Posterior vena cava (tissue), 2 donors: ENCODE measurements around the gene MAP7D3. TPM values are rescaled to one million over a fixed set of nuclear protein-coding genes. Genes with fewer than 3 reads are reported as not detected.

Experiments
- DNase-seq: peaks from one replicate; pipeline ENCODE4 v3.0.0-alpha.2; 2020; ENCODE audit warnings: low spot score
- intact Hi-C, 2 donors: fragments of 100-400 bp; cut with DNase I; formaldehyde crosslinking; loops; one replicate each; pipeline versions ENCODE4 v1.14.1 to v1.14.2; 2022 to 2023
- total RNA-seq, 2 donors: library from RNA; stranded (reverse); fragmentation: NEBNext Ultra II Directional; extraction: Animal tissue kit (Norgen Biotek cat#: 25700); gene quantifications; one replicate each; pipeline ENCODE4 v1.2.1, GENCODE V29; 2021
- donor health status: DM: yes; HTN: yes; CAD: no.
- donor health status: DM: yes; HTN: yes; CAD: no.

MAP7D3 gene
- total RNA-seq, 2 donors from 2014 or later, result 23.1 to 30.3 TPM

DNA sequence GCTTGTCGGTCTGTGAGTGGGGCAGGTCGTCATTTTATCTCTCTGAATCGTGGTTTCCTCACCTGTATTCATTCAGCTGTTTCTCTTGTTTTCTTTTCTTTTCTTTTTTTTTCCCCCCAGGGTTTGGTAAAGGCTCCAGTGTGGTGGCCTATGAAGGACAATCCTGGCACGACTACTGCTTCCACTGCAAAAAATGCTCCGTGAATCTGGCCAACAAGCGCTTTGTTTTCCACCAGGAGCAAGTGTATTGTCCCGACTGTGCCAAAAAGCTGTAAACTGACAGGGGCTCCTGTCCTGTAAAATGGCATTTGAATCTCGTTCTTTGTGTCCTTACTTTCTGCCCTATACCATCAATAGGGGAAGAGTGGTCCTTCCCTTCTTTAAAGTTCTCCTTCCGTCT is 41.4 kb downstream of the MAP7D3 start:
- intact Hi-C loops, result loop anchor here (5.0 to 10.0 kb wide), 3 partner anchors 37 to 182 kb away; no protein-coding TSS in a partner anchor
- no peak for DNase-seq

DNA sequence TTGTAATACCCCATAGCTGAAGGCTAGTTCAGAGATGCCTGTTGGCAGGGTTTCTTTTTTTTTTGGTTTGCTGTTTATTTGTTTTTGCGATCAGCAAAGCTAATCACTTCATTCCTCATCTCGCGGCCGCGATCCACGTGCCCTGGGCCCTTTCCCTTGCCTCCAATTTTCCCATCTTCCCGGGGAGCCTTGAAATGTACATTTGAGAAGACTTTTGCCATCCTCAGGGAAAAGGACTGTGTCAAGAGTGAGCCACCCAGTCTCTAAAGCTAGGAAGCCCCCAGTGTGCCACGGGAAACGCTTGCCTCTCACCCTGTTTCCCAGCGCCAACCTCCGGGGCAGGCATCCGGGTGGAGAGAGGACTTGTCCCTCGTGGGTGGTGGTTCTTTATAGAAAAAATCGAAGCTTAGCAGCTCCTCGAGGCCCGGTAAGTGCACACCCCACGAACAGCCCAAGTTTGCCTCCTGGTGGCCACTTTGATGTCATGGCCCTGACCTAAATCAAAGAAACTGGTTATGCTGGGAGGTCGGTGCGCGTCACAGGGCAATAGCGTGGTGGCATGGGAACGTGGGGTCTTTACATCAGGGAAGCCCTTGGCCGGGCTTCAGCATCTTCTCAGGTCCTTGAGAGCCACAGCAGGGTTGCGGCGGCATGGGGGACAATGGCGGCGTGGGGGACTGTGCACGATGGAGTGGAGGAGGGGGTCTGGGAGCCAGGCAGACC is 42.0 kb downstream of the MAP7D3 start:
- no peak for DNase-seq
- intact Hi-C loops, result loop anchor here (5.0 to 10.0 kb wide), 3 partner anchors 37 to 182 kb away; no protein-coding TSS in a partner anchor

DNA sequence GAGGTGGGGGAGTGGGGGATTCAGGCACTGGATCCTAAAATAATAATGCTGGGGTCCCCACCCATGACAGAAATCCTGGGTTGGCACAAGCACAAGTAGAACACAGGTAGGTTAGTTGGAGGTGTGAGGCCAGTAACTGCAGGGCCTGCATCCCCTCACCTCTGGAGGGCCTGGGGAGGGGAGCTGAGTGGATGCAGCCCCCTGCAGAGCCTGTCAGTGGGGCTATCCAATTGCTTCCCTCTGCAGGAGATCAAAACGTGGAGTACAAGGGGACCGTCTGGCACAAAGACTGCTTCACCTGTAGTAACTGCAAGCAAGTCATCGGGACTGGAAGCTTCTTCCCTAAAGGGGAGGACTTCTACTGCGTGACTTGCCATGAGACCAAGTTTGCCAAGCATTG is 43.7 kb downstream of the MAP7D3 start:
- intact Hi-C loops, result loop anchor here (5.0 to 10.0 kb wide), 3 partner anchors 35 to 180 kb away; no protein-coding TSS in a partner anchor
- DNase-seq, result no peak

DNA sequence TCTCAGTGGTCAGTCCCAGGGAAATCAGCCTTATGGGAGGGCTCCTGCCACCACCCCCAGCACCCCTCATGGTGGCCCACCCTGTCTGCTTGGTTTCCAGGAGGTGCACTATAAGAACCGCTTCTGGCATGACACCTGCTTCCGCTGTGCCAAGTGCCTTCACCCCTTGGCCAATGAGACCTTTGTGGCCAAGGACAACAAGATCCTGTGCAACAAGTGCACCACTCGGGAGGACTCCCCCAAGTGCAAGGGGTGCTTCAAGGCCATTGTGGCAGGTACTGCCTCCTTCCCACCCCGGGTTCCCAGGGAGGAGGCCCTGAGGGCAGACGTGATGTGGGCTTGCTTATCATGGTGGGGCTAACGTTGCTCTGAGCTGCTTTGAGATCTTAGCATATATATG is 44.3 kb downstream of the MAP7D3 start:
- intact Hi-C loops, result loop anchor here (5.0 to 10.0 kb wide), 3 partner anchors 35 to 180 kb away; no protein-coding TSS in a partner anchor
- DNase-seq, result no peak

DNA sequence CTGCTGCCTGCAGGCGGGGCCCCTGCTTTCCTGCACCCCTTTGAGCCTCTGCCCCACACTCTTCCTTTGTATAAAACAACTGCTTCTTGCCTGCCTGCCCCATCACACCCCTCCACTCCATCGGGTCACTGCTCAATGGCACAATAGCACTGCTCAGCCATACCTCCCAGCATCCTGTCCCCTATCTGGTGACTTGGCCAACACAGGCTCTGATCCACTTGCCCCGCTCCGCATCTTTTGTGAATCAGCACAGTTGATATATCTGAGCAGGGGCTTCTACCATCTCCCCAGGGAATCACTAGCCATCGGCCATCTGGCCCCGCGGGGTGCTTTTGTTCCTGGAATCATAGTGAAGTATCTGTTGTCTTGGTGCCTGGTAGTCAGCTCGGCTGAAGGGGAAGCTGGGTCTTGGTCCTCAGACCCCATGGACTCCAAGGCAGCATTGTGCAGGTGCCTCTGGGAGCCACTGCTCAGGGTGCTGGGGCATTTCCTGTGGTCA is 45.3 kb downstream of the MAP7D3 start:
- DNase-seq, result no peak
- intact Hi-C loops, result loop anchor here (5.0 to 10.0 kb wide), 3 partner anchors 34 to 179 kb away; no protein-coding TSS in a partner anchor

DNA sequence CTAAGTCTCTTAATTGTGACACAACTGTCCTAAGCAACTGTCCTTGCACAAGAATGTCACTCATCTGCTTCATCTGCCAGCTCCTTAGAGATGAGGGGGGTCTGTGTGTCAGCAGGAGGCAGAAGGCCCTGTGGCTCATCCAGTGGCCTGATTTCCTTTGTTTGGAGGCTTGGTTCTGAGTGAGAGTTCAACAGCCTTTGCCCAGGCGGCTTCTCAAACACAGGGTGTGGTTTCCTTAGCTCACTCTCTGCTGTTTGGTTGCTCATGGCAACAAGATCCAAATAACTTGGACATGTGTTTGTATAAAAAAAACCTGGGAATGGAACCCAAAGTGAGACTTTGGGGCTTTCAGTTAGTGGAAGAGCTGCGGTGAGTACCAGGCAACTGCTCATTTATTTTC is 46.6 kb downstream of the MAP7D3 start:
- DNase-seq, result no peak
- intact Hi-C loops, result loop anchor here in 1 of 2 donors (10.0 kb wide), 1 partner anchor 50 kb away; no protein-coding TSS in a partner anchor

DNA sequence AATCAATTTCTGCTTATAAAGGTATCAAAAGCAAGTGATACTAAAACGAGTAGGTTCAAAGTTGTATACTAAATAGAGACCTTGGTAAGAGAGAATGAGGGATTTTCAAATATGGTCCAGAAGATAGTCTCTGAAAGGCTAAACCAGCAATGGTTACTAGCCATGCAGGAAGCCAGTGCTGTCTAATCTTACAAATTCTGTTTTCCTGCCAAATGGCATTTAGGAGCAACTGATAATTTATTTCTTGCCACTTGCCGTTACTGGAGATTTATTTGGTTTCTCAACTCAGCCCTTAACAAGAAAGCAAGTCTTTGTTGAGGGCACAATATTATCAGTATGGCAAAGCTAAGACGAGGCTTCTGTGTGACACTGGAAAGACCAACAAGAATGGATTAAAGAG is 47.2 kb downstream of the MAP7D3 start:
- intact Hi-C loops, result loop anchor here in 1 of 2 donors (10.0 kb wide), 1 partner anchor 49 kb away; no protein-coding TSS in a partner anchor
- no peak for DNase-seq

DNA sequence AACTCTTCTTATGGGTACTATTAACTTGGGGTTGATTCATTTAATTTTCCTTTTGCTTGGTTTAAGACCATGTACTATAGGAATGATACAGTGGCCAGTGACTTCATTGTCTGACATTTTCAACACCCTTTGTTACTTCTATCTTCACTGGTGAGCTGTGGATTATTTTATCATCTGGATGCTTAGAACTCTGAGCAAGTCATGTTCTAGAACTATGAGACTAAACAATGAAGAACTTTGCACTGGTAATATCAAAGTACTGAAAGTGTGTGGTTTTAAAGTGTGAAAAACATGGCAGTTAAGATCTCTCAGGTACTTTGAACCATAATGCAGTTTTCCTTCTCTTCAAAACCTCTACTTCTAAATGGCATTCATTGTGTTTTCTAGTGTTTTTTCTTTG is 47.8 kb downstream of the MAP7D3 start:
- intact Hi-C loops, result loop anchor here in 1 of 2 donors (10.0 kb wide), 1 partner anchor 49 kb away; no protein-coding TSS in a partner anchor
- DNase-seq, result no peak

DNA sequence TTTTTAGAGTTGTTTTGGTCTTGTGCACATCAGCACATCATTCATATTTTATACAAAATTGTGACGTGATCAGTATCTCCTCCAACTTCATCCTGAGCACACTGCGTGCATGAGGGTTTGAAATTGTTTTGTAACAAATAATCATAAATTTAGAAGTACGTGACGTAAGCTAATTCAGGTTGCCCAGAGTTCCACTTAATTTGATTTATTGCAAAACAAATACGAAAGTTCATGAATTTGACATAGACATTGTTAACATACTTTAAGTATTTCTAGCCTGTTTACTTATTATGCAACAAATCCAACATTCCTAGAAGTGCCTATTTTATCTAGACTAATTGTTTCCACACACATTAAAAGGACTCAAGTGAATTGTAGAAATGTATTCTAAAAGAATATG is 48.3 kb downstream of the MAP7D3 start:
- intact Hi-C loops, result loop anchor here in 1 of 2 donors (10.0 kb wide), 1 partner anchor 48 kb away; no protein-coding TSS in a partner anchor
- no peak for DNase-seq

DNA sequence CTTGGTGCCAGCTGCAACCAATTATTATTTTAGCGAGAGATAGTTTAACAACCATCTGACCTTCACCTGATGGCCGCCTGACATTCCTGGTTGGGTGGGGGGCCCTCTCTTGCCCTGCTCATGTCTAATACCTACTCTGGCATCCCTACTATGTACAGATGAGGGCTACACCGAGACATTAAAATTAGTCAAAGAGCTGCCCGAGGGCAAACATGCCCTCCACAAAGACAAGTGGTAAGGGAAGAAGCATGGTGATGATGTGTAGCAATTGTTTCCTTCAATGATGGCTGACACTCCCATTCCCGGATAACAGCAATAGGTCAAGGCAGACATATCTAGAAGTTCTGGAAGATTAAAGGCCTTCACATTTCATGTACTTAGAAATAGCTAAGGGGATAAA is 49.6 kb downstream of the MAP7D3 start:
- DNase-seq, result no peak
- intact Hi-C loops, result loop anchor here in 1 of 2 donors (10.0 kb wide), 1 partner anchor 47 kb away; no protein-coding TSS in a partner anchor

DNA sequence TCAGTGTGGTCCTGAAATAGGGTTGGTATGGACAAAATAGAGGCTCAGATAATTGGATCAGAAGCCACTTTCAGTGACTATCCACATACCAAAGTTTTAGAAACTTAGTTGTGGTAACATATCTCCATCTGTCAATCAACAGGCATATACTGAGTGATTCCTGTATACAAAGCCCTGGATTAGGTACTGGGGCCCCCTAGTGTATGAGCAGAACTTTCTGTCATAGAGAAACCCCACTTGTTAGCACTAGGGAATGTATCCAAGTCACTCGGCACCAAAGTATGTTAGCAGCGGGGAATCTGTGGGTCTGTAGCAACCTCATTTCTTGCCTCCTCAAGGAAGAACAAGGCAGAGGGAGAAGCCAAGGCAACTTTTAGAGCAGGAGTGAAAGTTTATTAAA is 50.7 kb downstream of the MAP7D3 start:
- intact Hi-C loops, result loop anchor here in 1 of 2 donors (10.0 kb wide), 1 partner anchor 46 kb away; no protein-coding TSS in a partner anchor
- no peak for DNase-seq

DNA sequence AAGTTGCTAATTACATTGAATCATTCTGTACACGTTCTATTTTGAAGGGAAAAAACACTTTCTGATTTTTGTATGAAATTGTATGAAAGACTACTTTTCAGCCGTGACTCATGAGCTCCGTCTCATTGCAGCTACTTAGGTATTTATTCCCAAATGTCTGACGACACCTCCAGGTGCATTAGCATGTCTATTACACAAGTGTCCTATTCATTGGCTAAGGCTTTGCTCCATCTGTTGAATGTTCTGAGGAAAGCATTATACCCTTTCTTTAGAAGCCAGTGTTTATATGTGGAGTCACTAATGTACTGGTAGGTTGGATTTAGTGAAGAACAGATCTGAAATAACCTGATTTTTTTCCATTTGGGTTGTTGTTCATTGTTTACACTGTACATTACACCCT is 51.8 kb downstream of the MAP7D3 start:
- DNase-seq, result no peak
- intact Hi-C loops, result no loop called here

DNA sequence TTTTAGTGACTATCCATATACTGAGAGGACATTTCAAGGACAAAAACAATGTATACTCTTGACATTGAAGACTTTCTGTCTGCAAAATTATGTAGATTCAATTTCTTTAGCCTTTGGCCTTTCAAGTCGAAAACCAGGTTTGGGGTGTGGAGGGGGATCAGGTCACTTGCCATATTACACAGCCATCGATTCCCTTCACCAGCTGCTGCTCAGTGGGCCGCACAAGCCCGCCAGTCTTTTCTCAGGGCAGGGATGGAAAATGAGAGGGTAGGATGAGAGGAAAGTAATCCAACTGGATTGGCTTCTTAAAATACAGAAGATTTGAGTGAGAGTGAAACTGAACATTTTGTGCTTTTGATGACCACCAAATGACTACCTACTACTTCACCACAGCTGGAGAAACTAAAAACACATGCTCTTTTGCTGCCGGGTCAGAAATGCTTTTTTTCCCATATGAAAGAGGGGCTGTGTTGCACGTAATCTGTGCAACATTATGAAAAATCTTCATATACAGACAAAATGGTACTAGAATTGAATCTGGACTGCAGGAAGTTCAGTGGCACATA is 52.4 kb downstream of the MAP7D3 start:
- intact Hi-C loops, result no loop called here
- DNase-seq, result no peak

DNA sequence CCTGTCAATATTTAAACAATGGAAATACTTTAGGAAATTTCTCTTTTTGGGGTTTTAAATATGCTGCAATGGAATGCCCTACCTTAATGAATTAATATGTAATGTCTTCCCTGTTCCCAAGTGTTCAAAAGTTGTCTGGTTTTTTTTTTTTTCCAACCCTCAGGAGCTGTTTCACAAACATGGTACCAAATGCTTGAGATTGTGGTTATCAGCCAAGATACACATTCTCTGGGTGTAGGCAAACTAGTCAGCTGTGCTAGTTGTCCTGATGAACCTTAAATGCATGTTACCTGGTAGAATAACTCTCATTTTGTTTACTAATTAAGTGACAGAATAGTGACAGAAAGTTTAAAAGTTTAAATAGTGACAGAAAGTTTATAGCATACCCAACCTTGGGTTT is 53.2 kb downstream of the MAP7D3 start:
- DNase-seq, result no peak
- intact Hi-C loops, result no loop called here

DNA sequence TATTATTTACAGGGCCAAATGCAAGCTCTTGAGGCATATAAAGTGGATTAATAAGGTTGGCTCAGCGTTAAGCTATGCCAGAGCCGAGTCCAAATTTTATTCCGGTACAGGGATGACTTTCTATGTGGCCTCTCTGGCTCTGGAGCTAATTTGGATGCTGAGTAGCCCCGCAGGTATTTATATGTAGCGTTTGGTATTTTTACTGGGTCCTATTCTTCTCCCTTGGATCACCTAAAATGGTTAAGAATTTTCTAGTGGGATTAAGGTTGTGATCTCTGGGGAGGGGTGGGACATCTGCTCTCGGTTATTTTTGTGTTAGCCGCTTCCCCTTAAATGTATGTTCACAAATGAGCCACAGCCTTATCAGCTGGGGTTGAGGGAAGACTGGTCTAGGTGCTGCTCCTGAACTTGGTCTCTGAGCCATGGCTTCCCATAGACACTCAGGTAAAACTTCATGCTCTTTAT is 54.5 kb downstream of the MAP7D3 start:
- intact Hi-C loops, result no loop called here
- DNase-seq, result no peak

DNA sequence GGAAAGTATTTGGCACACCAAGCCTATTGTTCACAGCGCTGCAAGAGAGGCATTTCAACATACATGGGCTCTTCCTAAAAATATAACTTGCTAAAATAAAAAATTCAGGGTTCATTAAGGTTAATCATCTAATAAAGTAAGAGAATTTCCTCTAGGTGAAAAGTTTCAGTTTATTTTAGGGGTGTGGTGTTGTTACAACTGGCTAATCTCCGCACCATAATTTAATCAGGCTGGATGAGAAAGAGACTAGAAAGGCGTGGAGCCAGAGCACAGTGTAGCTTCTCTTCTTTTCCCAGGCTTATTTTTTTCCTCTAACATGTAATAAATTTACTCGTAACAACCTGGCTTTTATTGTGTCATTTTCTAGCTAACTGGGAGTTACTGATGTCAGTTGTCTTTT is 56.0 kb downstream of the MAP7D3 start:
- DNase-seq, result no peak
- intact Hi-C loops, result no loop called here

DNA sequence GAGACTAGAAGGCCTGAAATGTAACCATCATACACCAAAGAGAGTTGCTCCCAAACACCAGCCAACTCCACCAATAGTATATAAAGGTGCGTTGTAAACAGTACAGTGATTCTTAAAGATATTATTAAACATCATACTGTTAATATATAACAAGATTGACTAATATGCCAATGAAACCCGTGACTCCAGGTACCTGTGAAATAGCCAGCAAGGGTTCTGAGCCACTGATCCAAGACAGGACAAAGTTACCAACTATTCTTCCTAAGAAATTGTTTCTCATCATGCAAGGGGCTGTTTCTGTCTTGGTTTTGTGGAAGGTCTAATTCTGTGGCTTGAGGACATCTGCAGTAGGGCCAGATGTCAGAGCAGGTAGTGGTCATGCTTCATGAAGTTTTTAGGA is 56.7 kb downstream of the MAP7D3 start:
- DNase-seq, result no peak
- intact Hi-C loops, result no loop called here

DNA sequence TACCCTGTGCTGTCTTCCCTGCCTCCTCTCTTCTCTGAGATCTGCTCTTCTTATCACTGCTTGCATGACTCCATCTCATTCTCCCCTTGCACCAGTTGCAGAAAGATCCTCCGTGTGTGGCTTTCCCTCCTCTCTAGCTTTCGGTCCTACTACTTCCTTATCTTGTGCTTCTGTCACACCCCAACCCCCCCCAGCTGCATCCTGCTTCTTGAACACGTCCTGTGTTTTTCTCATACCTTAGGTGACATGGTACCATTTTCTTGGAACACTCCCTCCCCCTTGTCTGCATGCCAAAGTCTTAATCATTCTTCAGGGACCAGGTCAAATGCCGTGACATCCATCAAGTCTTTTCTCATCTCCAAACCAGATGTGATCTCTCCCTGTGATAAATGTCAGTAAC is 57.4 kb downstream of the MAP7D3 start:
- DNase-seq, result no peak
- intact Hi-C loops, result no loop called here

DNA sequence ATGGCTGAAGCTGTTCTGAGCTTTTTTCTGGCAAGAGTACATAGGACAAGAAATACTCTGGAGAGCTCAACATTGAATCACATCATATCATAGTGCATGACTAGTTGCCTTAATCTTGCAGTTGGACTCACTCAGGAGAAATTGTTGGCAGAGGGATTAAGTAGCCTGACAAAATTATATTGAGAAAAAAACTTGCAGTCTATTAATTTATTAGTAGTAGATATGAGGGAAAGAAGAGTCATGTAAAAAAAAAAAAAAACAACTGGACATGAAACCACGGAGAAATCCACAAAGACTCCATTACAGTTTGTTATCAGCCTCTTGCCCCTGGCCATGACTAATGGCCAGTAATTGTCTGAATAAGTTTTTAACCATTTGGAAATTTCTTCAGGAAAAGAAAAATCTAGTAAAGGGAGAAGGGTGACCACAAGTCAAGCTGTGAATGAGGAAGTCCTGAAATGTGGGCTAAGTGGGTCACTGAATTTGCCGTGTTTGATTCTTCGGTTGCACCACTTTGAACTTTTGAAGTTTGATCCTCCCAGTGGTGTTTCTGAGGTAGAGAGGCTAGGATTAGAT is 58.3 kb downstream of the MAP7D3 start:
- no peak for DNase-seq
- intact Hi-C loops, result no loop called here

DNA sequence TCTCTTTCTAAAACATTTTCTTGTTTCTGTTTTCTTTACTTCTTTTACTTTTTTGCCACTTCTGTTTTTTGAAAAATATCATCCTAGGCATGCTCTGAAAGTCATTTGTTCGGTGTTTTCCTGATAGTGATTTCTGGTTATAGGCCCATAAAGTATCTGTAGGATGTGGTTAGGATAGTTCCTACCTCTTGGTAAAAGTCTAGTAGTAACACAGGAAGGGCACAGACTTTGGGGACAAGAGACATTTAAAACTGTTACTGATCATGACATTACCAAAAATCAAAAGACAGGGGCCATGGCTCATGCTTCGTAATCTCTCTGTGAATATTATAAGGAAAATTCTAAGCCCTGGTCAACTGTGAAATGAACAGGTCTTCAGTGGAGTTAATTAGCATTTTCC is 59.1 kb downstream of the MAP7D3 start:
- intact Hi-C loops, result no loop called here
- no peak for DNase-seq
